SK-N-SH (cell line): ENCODE data around the gene OR52E4.

ENCODE experiments used
- CHD2 ChIP-seq: fragments of 150-350 bp; IDR thresholded peaks from 2 replicates; pipeline ENCODE4 v1.6.1; 2018; ENCODE audit warnings: low read length; ENCODE audit not compliant: partially characterized antibody
- ELF1 ChIP-seq: IDR thresholded peaks from 2 replicates; pipeline ENCODE4 v1.4.0; 2012
- EZH2phosphoT487 ChIP-seq: fragments of 200-600 bp; sonication (generic); IDR thresholded peaks from 2 replicates; pipeline ENCODE4 v1.6.1; 2017; ENCODE audit warnings: low read depth, mixed run types, mild to moderate bottlenecking, antibody characterized with exemption, moderate library complexity, borderline replicate concordance
- MAX ChIP-seq: IDR thresholded peaks from 2 replicates; pipeline ENCODE4 v1.4.0; 2012; ENCODE audit warnings: low read depth
- POLR2AphosphoS5 ChIP-seq: IDR thresholded peaks from 2 replicates; pipeline ENCODE4 v1.6.1; 2012; ENCODE audit warnings: low read depth, low read length
- RAD21 ChIP-seq: IDR thresholded peaks from 2 replicates; pipeline ENCODE4 v1.6.1; 2012; ENCODE audit warnings: mild to moderate bottlenecking, low read length
- RXRA ChIP-seq: IDR thresholded peaks from 2 replicates; pipeline ENCODE4 v1.4.0; 2012; ENCODE audit warnings: low read depth, mild to moderate bottlenecking, borderline replicate concordance
- TAF1 ChIP-seq: IDR thresholded peaks from 2 replicates; pipeline ENCODE4 v1.6.1; 2012; ENCODE audit warnings: low read depth, mild to moderate bottlenecking, low read length, moderate library complexity, borderline replicate concordance
- TEAD4 ChIP-seq: IDR thresholded peaks from 2 replicates; pipeline ENCODE4 v1.4.0; 2012; ENCODE audit warnings: mild to moderate bottlenecking, borderline replicate concordance; ENCODE audit not compliant: insufficient read depth
- YY1 ChIP-seq: IDR thresholded peaks from 2 replicates; pipeline ENCODE4 v1.4.0; 2012; ENCODE audit warnings: low read depth, mild to moderate bottlenecking
- TF ChIP-seq, protein P1 (sequence below): fragments of 200-600 bp; sonication (generic); IDR thresholded peaks from 2 replicates; pipeline ENCODE4 v1.6.1; 2017; ENCODE audit warnings: antibody characterized with exemption, mild to moderate bottlenecking, moderate library complexity
- TF ChIP-seq, protein P2 (sequence below): fragments of 150-350 bp; IDR thresholded peaks from 2 replicates; pipeline ENCODE4 v1.6.1; 2017; ENCODE audit warnings: antibody characterized with exemption, low read length, low read depth, borderline replicate concordance

- TF ChIP-seq POLR2AphosphoS5 (no peak), EZH2phosphoT487 (no peak), TEAD4 (no peak), MAX (no peak), TAF1 (no peak), RAD21 (no peak), RXRA (no peak), CHD2 (no peak), ELF1 (no peak), YY1 (no peak)
- TF ChIP-seq, protein P1, sequence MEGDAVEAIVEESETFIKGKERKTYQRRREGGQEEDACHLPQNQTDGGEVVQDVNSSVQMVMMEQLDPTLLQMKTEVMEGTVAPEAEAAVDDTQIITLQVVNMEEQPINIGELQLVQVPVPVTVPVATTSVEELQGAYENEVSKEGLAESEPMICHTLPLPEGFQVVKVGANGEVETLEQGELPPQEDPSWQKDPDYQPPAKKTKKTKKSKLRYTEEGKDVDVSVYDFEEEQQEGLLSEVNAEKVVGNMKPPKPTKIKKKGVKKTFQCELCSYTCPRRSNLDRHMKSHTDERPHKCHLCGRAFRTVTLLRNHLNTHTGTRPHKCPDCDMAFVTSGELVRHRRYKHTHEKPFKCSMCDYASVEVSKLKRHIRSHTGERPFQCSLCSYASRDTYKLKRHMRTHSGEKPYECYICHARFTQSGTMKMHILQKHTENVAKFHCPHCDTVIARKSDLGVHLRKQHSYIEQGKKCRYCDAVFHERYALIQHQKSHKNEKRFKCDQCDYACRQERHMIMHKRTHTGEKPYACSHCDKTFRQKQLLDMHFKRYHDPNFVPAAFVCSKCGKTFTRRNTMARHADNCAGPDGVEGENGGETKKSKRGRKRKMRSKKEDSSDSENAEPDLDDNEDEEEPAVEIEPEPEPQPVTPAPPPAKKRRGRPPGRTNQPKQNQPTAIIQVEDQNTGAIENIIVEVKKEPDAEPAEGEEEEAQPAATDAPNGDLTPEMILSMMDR = no peak
- TF ChIP-seq, protein P2, sequence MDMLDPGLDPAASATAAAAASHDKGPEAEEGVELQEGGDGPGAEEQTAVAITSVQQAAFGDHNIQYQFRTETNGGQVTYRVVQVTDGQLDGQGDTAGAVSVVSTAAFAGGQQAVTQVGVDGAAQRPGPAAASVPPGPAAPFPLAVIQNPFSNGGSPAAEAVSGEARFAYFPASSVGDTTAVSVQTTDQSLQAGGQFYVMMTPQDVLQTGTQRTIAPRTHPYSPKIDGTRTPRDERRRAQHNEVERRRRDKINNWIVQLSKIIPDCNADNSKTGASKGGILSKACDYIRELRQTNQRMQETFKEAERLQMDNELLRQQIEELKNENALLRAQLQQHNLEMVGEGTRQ = no peak
Observed at GRCh38 chr11:5930614-5931013, 50.2 kb downstream of the OR52E4 start.
